ENCODE data around the gene C1QL4.
"Not testable (repeated sequence)": the region's sequence is repeated elsewhere in the genome, so short reads cannot be mapped to it uniquely, and the experiment has no call there.

Gene C1QL4

GRCh38 chr12:49314811-49315210 lies 22.2 kb downstream of the C1QL4 start:
- no peak overlapping the region for H3K4me3 ChIP-seq (ENCODE audit: low read length)
- TF ChIP-seq ZNF274 (IDR thresholded peaks at IDR 0.05; ENCODE audit: low read depth, low read length) = no peak

- H3K4me3 ChIP-seq (ENCODE audit: low read length) = not testable (repeated sequence)
Measured at GRCh38 chr12:49310451-49311000, 26.5 kb downstream of the C1QL4 start.

GRCh38 chr12:49309386-49309785 lies 27.6 kb downstream of the C1QL4 start:
- no peak overlapping the region for H3K4me3 ChIP-seq (ENCODE audit: low read length)
- TF ChIP-seq ZNF274 (IDR thresholded peaks at IDR 0.05; ENCODE audit: low read depth, low read length) = no peak

- H3K4me3 ChIP-seq (ENCODE audit: low read length) = no peak overlapping the region
- no peak for TF ChIP-seq ZNF274 (IDR thresholded peaks at IDR 0.05; ENCODE audit: low read depth, low read length)
Measured at GRCh38 chr12:49305762-49306510, 31.1 kb downstream of the C1QL4 start.

- TF ChIP-seq ZNF274 (IDR thresholded peaks at IDR 0.05; ENCODE audit: low read depth, low read length) = no peak
- no peak overlapping the region for H3K4me3 ChIP-seq (ENCODE audit: low read length)
Measured at GRCh38 chr12:49304161-49304560, 32.8 kb downstream of the C1QL4 start.

GRCh38 chr12:49301760-49302159 lies 35.2 kb downstream of the C1QL4 start:
- no peak overlapping the region for H3K4me3 ChIP-seq (ENCODE audit: low read length)
- no peak for TF ChIP-seq ZNF274 (IDR thresholded peaks at IDR 0.05; ENCODE audit: low read depth, low read length)

- H3K4me3 ChIP-seq (ENCODE audit: low read length) = no peak overlapping the region
- TF ChIP-seq ZNF274 (IDR thresholded peaks at IDR 0.05; ENCODE audit: low read depth, low read length) = no peak
Measured at GRCh38 chr12:49298160-49298559, 38.8 kb downstream of the C1QL4 start.

GRCh38 chr12:49297695-49298060 lies 39.3 kb downstream of the C1QL4 start:
- no peak for TF ChIP-seq ZNF274 (IDR thresholded peaks at IDR 0.05; ENCODE audit: low read depth, low read length)
- H3K4me3 ChIP-seq (ENCODE audit: low read length) = no peak overlapping the region

GRCh38 chr12:49296836-49297694 lies 39.9 kb downstream of the C1QL4 start:
- no peak overlapping the region; the same call in 1 of the 2 replicates for H3K4me3 ChIP-seq (ENCODE audit: low read length)

GRCh38 chr12:49296034-49296835 lies 40.8 kb downstream of the C1QL4 start:
- no peak overlapping the region for H3K4me3 ChIP-seq (ENCODE audit: low read length)
- no peak for TF ChIP-seq ZNF274 (IDR thresholded peaks at IDR 0.05; ENCODE audit: low read depth, low read length)

More at GRCh38 chr12:49296836-49297694, 39.9 kb downstream of the C1QL4 start:
- no peak for TF ChIP-seq ZNF274 (IDR thresholded peaks at IDR 0.05; ENCODE audit: low read depth, low read length)

- no peak for TF ChIP-seq ZNF274 (IDR thresholded peaks at IDR 0.05; ENCODE audit: low read depth, low read length)
- H3K4me3 ChIP-seq (ENCODE audit: low read length) = no peak within 1 kb of the TSS
Measured at GRCh38 chr12:49295082-49295936, 41.7 kb downstream of the C1QL4 start, which contains the start of gene PRPH. TSS of gene PRPH (plus strand) at chr12:49295147. CDS start at chr12:49295201, 54 bp downstream.

GRCh38 chr12:49294804-49295081 lies 42.2 kb downstream of the C1QL4 start:
- no peak for TF ChIP-seq ZNF274 (IDR thresholded peaks at IDR 0.05; ENCODE audit: low read depth, low read length)
- H3K4me3 ChIP-seq (ENCODE audit: low read length) = no peak overlapping the region

- no peak for TF ChIP-seq ZNF274 (IDR thresholded peaks at IDR 0.05; ENCODE audit: low read depth, low read length)
- no peak overlapping the region for H3K4me3 ChIP-seq (ENCODE audit: low read length)
Measured at GRCh38 chr12:49294086-49294803, 42.7 kb downstream of the C1QL4 start.
